ENCODE data around the gene CEP295NL.
"Not testable (repeated sequence)": the region's sequence is repeated elsewhere in the genome, so short reads cannot be mapped to it uniquely, and the experiment has no call there.

CEP295NL gene

DNA sequence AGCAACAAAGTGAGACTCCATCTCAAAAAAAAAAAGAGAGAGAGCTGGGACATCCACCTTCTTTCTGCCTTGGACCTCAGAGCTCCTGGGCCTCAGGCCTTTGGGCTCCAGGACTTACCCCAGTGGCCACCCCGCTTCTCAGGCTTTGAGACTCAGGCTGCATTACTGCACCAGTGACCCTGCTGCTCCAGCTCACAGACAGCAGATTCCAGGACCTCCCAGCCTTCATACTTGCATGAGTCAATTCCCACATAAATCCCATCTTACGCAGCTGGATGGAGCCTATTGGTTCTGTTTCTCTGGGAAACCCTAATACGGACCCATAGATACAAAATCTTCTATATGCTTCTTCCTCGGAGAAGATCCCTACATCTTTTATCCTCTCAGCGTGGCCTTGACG lies 2.1 kb upstream of the CEP295NL start:
- DNase-seq = no peak

DNA sequence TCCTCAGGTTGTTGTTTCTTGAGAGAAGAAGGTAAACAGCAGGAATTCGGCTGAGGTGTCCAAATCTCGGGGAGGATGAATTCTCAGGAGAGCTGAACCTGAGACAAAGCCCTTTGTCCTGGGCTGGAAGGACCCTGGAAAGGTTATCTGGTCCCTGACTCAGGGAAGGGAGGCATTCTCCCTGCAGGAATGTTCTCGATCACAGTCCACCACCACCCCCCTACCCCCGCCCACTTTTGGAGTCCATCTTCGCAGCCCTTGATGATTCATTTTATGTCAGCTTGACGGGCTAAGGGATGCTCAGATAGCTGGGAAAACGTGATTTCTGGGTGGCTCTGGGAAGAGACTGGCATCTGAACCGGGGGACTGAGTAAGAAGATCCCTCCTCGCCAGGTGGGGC lies 1.4 kb upstream of the CEP295NL start:
- DNase-seq = no peak

DNA sequence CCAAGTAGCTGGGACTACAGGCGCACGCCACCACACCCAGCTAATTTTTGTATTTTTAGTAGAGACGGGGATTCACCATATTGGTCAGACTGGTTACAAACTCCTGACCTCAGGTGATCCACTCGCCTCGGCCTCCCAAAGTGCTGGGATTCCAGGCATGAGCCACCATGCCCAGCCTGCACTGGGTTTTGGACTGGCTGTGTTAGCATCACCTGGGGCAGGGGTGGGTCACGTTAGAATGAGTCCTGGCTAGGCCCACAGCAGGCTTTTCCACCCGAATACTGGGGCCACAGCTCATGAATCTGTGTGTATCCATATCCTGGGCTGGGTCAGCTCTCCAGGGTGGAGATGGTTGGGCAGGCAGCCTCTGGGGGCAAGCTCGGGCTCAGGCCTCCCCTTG lies 770 bp downstream of the CEP295NL start:
- not testable (repeated sequence) for DNase-seq

- DNase-seq = no peak
These were observed 1.2 kb downstream of the CEP295NL start for GRCh38 chr17:78901806-78902205.

- DNase-seq = no peak
These were observed 2.2 kb downstream of the CEP295NL start for GRCh38 chr17:78900816-78901215.

DNA sequence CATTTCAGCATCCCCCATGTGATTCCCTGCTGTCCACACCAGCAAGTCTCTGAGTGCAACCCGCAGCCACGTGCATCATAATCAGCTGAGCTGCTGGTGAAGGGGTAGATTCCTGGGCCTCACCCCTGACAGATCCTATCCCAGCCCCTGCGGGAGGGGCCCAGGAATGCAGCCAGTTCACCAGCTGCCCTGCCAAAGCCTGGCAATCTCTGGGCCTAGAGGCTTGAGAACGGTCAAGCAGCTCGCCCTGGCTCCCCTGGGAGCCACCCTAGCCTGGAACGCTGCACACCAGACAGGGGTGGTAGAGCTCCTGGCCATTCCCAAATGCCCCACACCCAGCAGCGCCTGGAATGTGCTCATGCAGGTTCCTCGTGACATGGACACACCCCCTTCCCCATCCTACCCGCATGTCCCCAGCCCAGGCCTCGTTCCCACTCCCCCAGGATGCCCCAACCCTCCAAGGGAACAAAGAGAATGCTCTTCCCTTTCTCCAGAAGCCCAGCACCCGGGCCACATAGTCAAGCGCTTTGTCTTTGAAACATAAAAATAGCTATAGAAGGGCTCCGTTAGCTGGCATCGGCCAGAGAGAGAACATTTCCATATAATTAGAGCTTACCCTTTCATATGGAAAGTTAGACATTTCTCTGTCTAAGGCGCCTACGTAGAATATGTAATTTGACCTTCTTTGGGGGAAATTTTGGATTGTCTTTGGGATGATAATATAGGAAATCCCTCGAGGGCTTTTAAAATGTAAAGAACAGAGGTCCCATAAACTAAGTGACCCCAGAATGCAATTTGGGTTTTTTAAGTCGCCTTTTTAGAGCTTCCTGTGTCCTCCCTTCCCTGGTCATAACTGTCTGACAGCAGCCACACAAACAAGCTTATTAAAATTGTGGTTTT lies 3.4 kb downstream of the CEP295NL start:
- DNase-seq = no peak

DNA sequence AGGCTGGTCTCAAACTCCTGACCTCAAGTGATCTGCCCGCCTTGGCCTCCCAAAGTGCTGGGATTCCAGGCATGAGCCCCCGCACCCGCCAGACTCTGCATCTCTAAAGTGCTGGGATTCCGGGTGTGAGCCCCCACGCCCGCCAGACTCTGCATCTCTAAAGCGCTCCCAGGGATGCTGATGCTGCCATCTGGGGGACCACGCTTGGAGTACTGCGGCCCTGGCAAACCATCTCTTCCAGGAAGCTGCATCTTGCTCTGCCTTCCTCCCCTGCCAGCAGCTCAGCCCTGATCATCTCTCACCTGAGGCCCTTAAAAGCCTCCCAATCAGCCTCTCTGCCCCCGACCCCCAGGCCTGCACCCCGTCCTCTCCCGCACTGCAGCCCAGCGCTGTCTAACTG lies 4.1 kb downstream of the CEP295NL start:
- no peak for DNase-seq

- no peak for DNase-seq
These were observed 4.7 kb downstream of the CEP295NL start for GRCh38 chr17:78898075-78898836.

GRCh38 chr17:78897664-78898047 lies 5.3 kb downstream of the CEP295NL start:
- DNase-seq = no peak

DNA sequence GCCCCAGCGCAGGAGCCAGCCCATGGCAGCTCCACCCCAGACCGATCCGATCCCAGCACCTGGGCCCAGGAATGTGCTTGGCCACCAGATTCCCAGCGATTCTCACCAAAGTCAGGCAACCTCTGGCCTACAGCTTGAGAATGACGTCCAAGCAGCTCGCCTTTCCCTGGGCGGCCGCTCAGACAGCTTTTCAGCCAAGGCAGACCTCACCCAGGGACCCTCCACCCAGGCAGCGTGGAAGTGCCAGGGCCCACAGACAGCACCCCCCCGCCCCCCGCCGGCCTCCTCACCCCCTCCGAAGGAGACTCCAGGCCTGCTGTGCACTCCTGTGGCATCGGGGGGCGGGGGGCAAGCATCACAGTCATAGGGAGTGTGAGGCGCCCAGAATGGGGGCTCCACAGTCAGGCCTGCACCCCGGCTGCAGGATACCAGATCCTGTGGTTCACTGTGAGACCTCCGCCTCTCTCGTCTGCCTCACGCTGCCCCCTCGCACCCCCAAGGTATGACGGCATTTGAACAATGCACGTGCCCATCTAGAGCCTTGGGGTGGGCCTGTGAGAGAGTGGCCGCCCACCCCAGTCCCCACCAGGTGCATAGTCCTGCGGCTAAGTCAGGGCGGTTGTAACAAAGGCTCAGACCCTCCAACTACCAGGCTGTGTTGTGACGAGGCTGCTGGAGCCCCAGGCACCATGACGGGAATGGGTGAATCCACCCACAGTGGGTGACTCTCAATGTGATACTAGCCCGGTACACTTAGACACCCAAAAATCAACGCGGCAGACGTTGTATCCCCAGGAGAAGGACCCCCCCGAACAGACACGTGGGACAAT lies 6.0 kb downstream of the CEP295NL start:
- no peak for DNase-seq

DNA sequence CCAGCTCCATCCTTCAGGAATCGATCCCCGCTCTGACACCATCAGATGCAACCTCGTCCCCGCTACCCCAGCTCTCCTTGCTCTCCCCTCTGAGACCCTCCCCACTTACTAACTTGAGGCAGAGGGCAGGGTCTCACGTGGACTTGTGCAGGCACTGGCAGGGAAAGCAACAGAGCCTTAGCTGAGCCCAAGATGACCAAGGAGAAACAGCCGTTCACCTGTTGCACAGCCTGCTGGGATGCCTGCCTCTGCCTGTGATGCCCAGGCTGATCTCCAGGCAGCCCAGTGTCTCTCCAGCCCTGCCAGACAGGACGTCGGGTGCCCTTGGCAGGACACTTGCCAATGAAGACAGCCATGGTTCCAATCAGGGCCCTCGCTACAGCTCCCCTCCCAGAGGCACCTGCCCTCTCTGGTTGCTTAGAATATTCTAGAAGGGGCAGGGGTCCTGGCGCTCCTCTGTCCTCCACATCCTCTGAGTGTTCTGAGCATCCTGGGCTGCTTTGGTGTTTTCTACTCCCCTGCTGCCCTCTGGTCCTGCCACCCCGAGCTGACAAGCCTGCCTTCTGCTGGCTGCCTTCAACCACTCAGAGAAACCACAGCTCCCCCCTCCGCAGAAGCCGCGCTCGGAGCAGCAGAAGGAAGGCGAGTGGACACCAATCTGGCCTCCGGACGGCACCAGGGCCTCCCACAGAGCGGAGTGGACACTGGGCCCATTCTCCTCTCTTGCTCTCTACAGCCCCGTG lies 6.7 kb downstream of the CEP295NL start:
- no peak for DNase-seq

DNA sequence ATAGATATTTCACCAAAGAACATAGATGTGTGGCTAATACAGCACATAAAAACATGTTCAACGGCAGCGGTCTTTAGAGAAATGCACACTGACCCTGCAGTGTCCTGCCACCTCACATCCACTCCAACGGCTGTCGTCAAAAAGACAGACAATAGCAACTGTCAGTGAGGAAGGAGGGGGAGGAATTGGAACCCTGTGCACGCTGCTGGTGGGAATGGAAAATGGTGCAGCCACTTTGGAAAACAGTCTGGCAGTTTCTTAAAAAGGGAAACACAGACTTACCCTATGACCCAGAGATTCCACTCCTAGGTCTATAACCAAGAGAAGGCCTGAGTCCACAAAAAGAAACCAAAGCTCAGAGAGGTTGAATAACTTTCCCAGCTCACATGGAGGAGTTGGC lies 7.7 kb downstream of the CEP295NL start:
- DNase-seq = no peak

DNA sequence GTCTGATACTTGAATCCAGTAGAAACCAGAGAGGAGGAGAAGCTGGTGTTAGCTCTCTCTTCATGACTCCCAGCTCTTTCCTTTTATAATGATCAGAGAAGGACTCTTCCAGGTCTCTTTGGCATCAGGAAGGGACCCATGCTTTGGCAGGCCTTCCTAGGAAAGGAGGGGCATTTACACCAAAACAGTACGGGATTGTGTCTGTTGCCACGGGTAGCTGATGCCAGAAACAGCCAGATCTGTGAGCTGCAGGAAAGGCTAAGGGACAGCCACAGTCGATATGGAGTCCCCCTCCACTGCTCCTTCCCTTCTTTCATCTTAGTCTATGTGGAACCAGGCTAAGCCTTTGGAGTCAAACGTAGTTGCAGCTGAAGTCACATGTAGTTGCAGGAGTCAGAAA lies 9.3 kb downstream of the CEP295NL start:
- no peak for DNase-seq

DNA sequence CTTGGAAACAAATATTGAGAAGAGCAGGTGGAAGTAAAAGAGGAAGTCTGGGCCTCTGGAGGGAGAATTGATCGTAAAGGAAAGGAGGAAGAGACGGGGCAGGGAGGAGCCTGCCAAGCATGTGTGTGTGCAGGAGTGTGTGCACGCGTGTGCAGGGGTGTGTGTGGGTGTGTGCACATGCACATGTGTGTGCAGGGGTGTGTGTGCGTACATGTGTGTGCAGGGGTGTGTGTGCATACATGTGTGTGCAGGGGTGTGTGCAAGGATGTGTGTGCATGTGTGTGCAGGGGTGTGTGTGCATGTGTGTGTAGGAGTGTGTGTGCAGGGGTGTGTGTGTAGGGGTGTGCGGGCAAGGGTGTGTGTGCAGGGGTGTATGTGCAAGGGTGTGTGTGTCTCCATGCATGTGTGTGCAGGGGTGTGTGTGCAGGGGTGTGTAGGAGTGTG lies 10.0 kb downstream of the CEP295NL start:
- DNase-seq = no peak

GRCh38 chr17:78892520-78892919 lies 10.5 kb downstream of the CEP295NL start:
- no peak for DNase-seq

DNA sequence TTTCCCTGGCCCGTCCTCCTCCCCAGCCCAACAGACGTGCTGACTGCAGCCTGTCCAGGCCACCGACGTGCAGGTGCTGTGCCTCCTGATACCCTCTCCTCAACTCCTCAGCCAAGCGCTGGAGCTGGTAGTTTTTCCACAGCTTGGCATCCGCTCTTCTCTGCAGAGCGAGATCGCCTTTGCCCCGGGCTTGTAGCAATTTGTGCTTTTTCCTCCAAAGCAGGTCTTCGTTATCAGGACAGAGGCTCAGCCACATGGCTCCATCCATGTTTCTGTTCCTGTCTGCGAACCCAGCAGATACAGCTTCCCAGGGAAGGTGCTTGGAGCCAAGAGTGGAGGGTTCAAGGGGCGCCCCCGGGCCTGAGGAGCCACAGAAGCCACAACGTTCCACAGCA lies 10.9 kb downstream of the CEP295NL start:
- no peak for DNase-seq

DNA sequence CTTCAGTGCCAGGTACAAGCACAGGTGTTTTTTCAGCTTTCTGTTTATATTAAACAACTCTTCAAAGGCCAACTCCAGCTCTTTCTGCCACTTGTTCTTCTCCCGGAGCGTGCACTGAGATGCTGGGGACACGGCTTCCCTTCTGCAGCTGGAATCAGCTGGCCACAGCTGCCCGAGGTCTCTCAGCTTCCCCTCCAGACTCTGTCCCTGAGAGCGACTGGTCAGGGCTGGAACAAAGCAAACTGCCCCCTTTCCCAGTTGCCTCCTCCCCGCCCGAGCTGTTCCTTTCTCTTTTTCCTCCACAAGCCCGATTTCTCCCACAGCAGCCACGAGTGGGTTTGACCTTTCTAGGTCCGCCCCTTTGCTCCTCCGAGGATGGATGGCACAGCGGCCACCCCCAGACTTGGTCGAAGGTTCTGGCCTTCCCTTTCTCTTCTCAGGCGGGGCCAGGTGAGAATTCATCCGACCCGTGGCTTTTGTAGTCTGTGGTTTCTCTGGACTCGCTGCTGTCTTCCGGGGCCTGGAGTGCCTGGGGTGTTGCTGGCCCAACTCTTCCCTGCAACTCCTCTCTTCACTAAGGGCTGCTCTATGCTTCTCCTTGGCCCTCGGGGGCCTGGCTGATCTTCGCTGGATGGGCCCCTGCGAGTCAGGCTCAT lies 11.5 kb downstream of the CEP295NL start:
- DNase-seq = no peak

GRCh38 chr17:78890498-78890897 lies 12.5 kb downstream of the CEP295NL start:
- DNase-seq = peak in 3 of 5 donors; percentile 12 to 83 (median 26)

GRCh38 chr17:78890096-78890495 lies 12.9 kb downstream of the CEP295NL start:
- DNase-seq = not testable (repeated sequence)

DNA sequence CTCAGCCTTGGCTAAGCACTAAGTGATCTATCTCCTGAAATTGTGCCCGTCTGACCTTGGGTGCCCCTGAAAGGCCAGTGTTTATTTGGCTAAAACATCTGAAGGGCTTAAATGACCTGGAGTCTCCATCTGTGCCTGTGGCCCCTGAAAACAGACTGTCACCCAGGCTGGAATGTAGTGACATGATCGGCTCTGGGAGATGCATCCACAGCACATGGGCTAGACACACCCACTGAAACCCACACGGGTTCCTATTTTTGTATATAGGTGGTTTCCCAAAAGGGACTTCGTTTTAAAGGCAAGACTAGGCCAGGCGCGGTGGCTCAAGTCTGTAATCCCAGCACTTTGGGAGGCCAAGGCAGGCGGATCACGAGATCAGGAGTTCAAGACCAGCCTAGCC lies 13.5 kb downstream of the CEP295NL start:
- DNase-seq = peak in 1 of 5 donors; percentile 30

DNA sequence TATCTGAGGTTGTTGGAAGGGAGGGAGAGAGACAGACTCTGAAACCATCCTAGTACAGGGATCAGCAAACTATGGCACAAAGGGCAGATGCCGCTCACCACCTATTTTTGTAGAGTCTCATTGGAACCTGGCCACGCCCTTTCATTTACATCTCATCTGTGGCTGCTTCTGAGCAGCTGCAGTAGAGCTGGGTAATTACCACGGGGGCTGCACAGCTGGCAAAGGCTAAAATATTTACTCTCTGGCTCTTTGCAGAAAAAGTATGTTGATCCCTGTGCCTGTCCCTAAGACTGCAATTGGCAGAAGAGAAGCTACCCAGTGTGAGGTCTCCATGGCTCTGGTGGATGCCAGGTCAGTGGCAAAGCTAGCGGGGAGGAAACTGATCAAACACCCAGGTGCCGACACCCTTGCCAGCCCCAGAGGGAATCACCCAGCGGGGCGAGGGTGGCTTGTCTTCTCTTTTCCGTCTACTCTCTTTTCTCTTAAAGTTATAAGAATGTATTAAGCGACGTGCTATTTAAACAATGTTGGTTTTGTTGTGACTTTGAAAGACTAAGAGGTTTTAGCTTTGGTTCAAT lies 14.0 kb downstream of the CEP295NL start:
- no peak for DNase-seq
